Measurements from ENCODE around the gene FAP. TPM values are rescaled to one million over a fixed set of nuclear protein-coding genes. Genes with fewer than 3 reads are reported as not detected.

Gene FAP
- total RNA-seq, 2 donors from 2014 or later = 2.3 to 4.2 TPM

DNA sequence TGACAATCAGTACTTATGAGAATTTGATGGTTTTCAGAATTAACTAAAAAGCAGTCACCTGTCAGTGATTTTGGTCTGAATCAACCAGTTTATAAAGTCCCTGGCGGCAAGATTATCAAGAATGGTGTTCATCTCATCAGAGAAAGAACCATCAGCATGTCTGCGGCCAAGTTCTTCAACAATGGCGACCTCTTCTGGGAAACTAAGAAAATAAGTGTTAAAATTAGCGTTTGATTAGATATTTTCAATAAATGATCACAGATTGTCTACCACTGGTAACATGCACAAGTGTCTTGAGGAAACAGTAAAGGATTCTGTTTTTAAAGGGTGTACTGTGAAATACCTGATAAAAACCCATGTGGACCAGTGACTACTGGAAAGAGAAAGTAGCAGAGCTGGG lies 99.3 kb downstream of the FAP start:
- Histone ChIP-seq H3K36me3 (replicated peaks in 1 of 2; ENCODE audit: insufficient read depth in 1 of 2, low read depth in 2 of 2) (no peaks in the 10 kb centered on the region), H3K9me3 (no peaks in the 10 kb centered on the region), H3K27me3 (no peaks in the 10 kb centered on the region), H3K27ac (no peak overlapping the region), H3K4me3 (no peak overlapping the region), H3K4me1 (no peaks in the 10 kb centered on the region)
- DNase-seq = no peak
- 68 to 70% methylated on average over 4 of the region's 4 CpGs for WGBS, 2 donors
- no peak for TF ChIP-seq CTCF (IDR thresholded peaks at IDR 0.05)
- intact Hi-C loops (cut with DNase I) = no loop called here
- ATAC-seq = no peak

- Histone ChIP-seq H3K36me3 (replicated peaks in 1 of 2; ENCODE audit: insufficient read depth in 1 of 2, low read depth in 2 of 2) (no peaks in the 10 kb centered on the region), H3K27me3 (no peaks in the 10 kb centered on the region), H3K9me3 (no peaks in the 10 kb centered on the region), H3K4me1 (no peaks in the 10 kb centered on the region), H3K4me3 (no peak overlapping the region), H3K27ac (no peak overlapping the region)
- intact Hi-C loops (cut with DNase I) = no loop called here
- TF ChIP-seq POLR2A (IDR thresholded peaks at IDR 0.05) (no peak), CTCF (IDR thresholded peaks at IDR 0.05) (no peak)
- DNase-seq (no peak), ATAC-seq (no peak)
Observed at GRCh38 chr2:162138310-162138709, 104.9 kb downstream of the FAP start.

GRCh38 chr2:162127422-162127821 lies 115.8 kb downstream of the FAP start:
- intact Hi-C loops (cut with DNase I) = loop anchor here (5.0 kb wide), 1 partner anchor 120 kb away; no protein-coding TSS in a partner anchor
- ATAC-seq = no peak
- Histone ChIP-seq H3K4me3 (no peak overlapping the region), H3K27ac (no peak overlapping the region), H3K9me3 (no peaks in the 10 kb centered on the region), H3K4me1 (no peaks in the 10 kb centered on the region), H3K27me3 (no peaks in the 10 kb centered on the region), H3K36me3 (replicated peaks in 1 of 2; ENCODE audit: insufficient read depth in 1 of 2, low read depth in 2 of 2) (no peaks in the 10 kb centered on the region)
- DNase-seq = no peak
- no peak for TF ChIP-seq CTCF (IDR thresholded peaks at IDR 0.05)
- TF ChIP-seq POLR2A (IDR thresholded peaks at IDR 0.05) = no peak
- 62 to 63% methylated on average over 2 of the region's 2 CpGs for WGBS, 2 donors

DNA sequence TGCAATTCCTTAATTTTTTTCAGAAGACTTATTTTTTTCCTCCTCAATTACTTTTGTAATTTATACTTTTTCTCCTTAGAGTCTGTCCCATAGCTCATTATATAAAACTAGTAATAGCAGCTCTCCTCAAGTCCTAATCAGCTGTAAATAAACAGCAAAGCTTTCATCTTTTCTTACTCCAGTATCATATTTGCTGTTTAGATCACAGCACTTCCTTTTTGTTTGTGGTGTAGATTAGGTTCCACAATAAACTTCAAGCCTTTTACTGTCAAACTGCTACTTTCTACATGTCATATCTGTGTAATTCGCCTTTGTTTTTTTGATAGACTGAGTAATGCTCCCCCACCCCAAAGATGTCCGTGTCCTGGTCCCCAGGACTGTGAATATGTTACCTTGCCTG lies 116.7 kb downstream of the FAP start:
- H3K4me1 ChIP-seq = no peaks in the 10 kb centered on the region
- no peaks in the 10 kb centered on the region for H3K9me3 ChIP-seq
- no peak for DNase-seq
- ATAC-seq = no peak
- no peaks in the 10 kb centered on the region for H3K27me3 ChIP-seq
- H3K4me3 ChIP-seq = no peak overlapping the region
- WGBS, 2 donors = 41 to 44% methylated on average over 2 of the region's 2 CpGs
- intact Hi-C loops (cut with DNase I) = loop anchor here (5.0 kb wide), 1 partner anchor 119 kb away; no protein-coding TSS in a partner anchor
- TF ChIP-seq POLR2A (IDR thresholded peaks at IDR 0.05) = no peak
- no peak for TF ChIP-seq CTCF (IDR thresholded peaks at IDR 0.05)
- no peaks in the 10 kb centered on the region for H3K36me3 ChIP-seq (replicated peaks in 1 of 2; ENCODE audit: insufficient read depth in 1 of 2, low read depth in 2 of 2)
- H3K27ac ChIP-seq = no peak overlapping the region

- 15 to 18% methylated on average over 1 of the region's 1 CpG for WGBS, 2 donors
- H3K27ac ChIP-seq = no peak overlapping the region
- no peaks in the 10 kb centered on the region for H3K27me3 ChIP-seq
- no peaks in the 10 kb centered on the region for H3K9me3 ChIP-seq
- intact Hi-C loops (cut with DNase I) = loop anchor here (5.0 kb wide), 1 partner anchor 119 kb away; no protein-coding TSS in a partner anchor
- no peak overlapping the region for H3K4me3 ChIP-seq
- no peaks in the 10 kb centered on the region for H3K4me1 ChIP-seq
- H3K36me3 ChIP-seq (replicated peaks in 1 of 2; ENCODE audit: insufficient read depth in 1 of 2, low read depth in 2 of 2) = no peaks in the 10 kb centered on the region
- DNase-seq (no peak), ATAC-seq (no peak)
- TF ChIP-seq POLR2A (IDR thresholded peaks at IDR 0.05) (no peak), CTCF (IDR thresholded peaks at IDR 0.05) (no peak)
Observed at GRCh38 chr2:162126111-162126519, 117.1 kb downstream of the FAP start.
